ENCODE measurements around the gene NEXN.

Gene NEXN

GRCh38 chr1:77888081-77888780 is at the start of gene NEXN:
Gene NEXN (plus strand): TSS chr1:77888624. CDS start chr1:77916107, 27,483 bp downstream.
- CTCF ChIA-PET: interaction anchor here (0.7 kb wide), 1 partner anchor 130 kb away, joined by 3 read pairs; no protein-coding TSS in a partner anchor
- no peak for TF ChIP-seq FOXA1 (IDR thresholded peaks at IDR 0.05)
- no peak for TF ChIP-seq TARDBP (IDR thresholded peaks at IDR 0.05)
- no peak for TF ChIP-seq LEF1 (IDR thresholded peaks at IDR 0.05; ENCODE audit: borderline replicate concordance)
- no peak for TF ChIP-seq ZNF384 (IDR thresholded peaks at IDR 0.05)
- no peak for TF ChIP-seq SP1 (IDR thresholded peaks at IDR 0.05)
- TF ChIP-seq ARNT (IDR thresholded peaks at IDR 0.05): no peak
- peak; percentile 47 for TF ChIP-seq L3MBTL2 (conservative IDR thresholded peaks at IDR 0.05)
- no peak for TF ChIP-seq ELF4 (IDR thresholded peaks at IDR 0.05)
- no peak for TF ChIP-seq SUZ12 (IDR thresholded peaks at IDR 0.05)
- no peak for TF ChIP-seq PKNOX1 (IDR thresholded peaks at IDR 0.05)
- TF ChIP-seq FOXK2 (IDR thresholded peaks at IDR 0.05): no peak
- TF ChIP-seq BHLHE40 (IDR thresholded peaks at IDR 0.05; ENCODE audit: borderline replicate concordance): no peak
- no peak for TF ChIP-seq NFRKB (IDR thresholded peaks at IDR 0.05)
- no peak for TF ChIP-seq CTBP1 (IDR thresholded peaks at IDR 0.05; ENCODE audit: borderline replicate concordance)
- peak; percentile 92; the same call in 1 of the 2 replicates for TF ChIP-seq HDGF (IDR thresholded peaks at IDR 0.05; ENCODE audit: borderline replicate concordance)
- no peak for TF ChIP-seq FOXM1 (IDR thresholded peaks at IDR 0.05; ENCODE audit: borderline replicate concordance)
- DNase-seq (ENCODE audit: extremely low spot score): peak; percentile 81
- POLR2A ChIA-PET: interaction anchor here (0.9 to 1.5 kb wide), 5 partner anchors 12 to 190 kb away, joined by 3 to 10 read pairs (median 3); partner anchors contain the start of gene FUBP1

DNA sequence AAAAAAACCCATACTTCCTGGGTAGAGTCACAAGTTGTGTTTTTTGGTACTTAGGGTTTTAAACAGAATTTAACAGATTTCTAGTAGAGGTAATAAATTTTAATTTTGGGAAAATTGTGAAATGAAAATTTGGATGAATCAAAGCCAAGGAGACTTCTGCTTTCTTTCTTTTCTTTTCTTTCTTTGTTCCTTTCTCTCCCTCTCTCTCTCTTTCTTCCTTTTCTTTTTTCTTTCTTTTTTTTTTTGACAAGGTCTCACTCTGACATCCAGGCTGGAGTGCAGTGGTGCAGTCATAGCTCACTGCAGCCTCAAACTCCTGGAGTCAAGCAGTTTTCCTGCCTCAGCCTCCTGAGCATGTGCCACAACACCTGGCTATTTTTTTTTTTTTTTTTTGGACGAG is 46.9 kb upstream of the NEXN start:
- TF ChIP-seq LEF1 (IDR thresholded peaks at IDR 0.05; ENCODE audit: borderline replicate concordance) (no peak), SUZ12 (IDR thresholded peaks at IDR 0.05) (no peak), SP1 (IDR thresholded peaks at IDR 0.05) (no peak), FOXM1 (IDR thresholded peaks at IDR 0.05; ENCODE audit: borderline replicate concordance) (no peak), CTBP1 (IDR thresholded peaks at IDR 0.05; ENCODE audit: borderline replicate concordance) (no peak), HDGF (IDR thresholded peaks at IDR 0.05; ENCODE audit: borderline replicate concordance) (no peak), BHLHE40 (IDR thresholded peaks at IDR 0.05; ENCODE audit: borderline replicate concordance) (no peak)
- ChIA-PET POLR2A (no interaction called here), CTCF (no interaction called here)
- DNase-seq (ENCODE audit: extremely low spot score): no peak

- CTCF ChIA-PET: no interaction called here
- POLR2A ChIA-PET: no interaction called here
- DNase-seq (ENCODE audit: extremely low spot score): no peak
- TF ChIP-seq FOXK2 (IDR thresholded peaks at IDR 0.05) (no peak), LEF1 (IDR thresholded peaks at IDR 0.05; ENCODE audit: borderline replicate concordance) (no peak), NFRKB (IDR thresholded peaks at IDR 0.05) (no peak)
Measured at GRCh38 chr1:77845951-77846350, 42.5 kb upstream of the NEXN start.

DNA sequence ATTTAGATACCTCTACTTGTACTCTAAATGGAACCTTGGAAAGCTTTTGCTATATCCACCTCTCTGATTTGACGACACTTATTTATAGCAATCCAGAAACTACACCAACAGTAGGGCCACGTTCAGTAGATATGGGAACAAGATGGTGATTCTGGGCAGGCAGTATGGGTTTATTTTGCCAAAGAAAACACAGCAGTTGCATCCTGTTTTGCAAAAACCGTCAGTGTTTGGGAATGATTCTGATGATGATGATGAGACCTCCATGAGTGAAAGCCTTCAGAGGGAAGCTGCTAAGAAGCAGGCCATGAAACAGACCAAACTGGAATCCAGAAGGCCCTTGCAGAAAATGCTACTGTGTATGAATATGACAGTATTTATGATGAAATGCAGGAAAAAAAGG is 41.5 kb upstream of the NEXN start:
- POLR2A ChIA-PET: no interaction called here
- TF ChIP-seq ELF4 (IDR thresholded peaks at IDR 0.05): no peak
- DNase-seq (ENCODE audit: extremely low spot score): no peak
- CTCF ChIA-PET: interaction anchor here (0.6 kb wide), 1 partner anchor 11 kb away, joined by 3 read pairs; no protein-coding TSS in a partner anchor

GRCh38 chr1:77847621-77848080 is 40.8 kb upstream of the NEXN start:
- CTCF ChIA-PET: interaction anchor here (0.6 kb wide), 1 partner anchor 12 kb away, joined by 3 read pairs; no protein-coding TSS in a partner anchor
- TF ChIP-seq SP1 (IDR thresholded peaks at IDR 0.05) (no peak), NFRKB (IDR thresholded peaks at IDR 0.05) (no peak), SUZ12 (IDR thresholded peaks at IDR 0.05) (no peak), ELF4 (IDR thresholded peaks at IDR 0.05) (no peak), TARDBP (IDR thresholded peaks at IDR 0.05) (no peak), HDGF (IDR thresholded peaks at IDR 0.05; ENCODE audit: borderline replicate concordance) (no peak), FOXM1 (IDR thresholded peaks at IDR 0.05; ENCODE audit: borderline replicate concordance) (no peak), CTBP1 (IDR thresholded peaks at IDR 0.05; ENCODE audit: borderline replicate concordance) (no peak)
- POLR2A ChIA-PET: no interaction called here
- no peak for DNase-seq (ENCODE audit: extremely low spot score)

DNA sequence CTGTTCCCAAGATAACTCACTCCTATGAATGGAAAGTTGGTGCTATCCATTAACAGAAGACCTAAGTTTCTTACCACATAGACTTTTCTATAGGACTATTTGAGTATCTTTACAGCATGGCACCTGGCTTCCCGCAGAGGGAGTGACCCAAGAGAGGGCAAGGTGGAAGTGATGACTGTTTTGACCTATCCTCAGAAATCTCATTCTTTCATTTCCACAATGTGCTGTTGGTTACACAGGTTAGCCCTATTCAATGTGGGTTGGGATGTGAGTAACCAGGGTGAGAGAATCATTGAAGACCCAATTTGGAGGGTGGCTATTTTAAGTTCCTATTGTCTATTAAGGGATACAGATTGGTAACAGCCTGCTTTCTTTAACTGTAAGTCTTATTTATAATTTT is 38.3 kb upstream of the NEXN start:
- ChIA-PET CTCF (no interaction called here), POLR2A (no interaction called here)
- no peak for TF ChIP-seq BHLHE40 (IDR thresholded peaks at IDR 0.05; ENCODE audit: borderline replicate concordance)
- TF ChIP-seq SP1 (IDR thresholded peaks at IDR 0.05): no peak
- no peak for TF ChIP-seq HDGF (IDR thresholded peaks at IDR 0.05; ENCODE audit: borderline replicate concordance)
- no peak for TF ChIP-seq PKNOX1 (IDR thresholded peaks at IDR 0.05)
- no peak for TF ChIP-seq FOXK2 (IDR thresholded peaks at IDR 0.05)
- no peak for TF ChIP-seq L3MBTL2 (conservative IDR thresholded peaks at IDR 0.05)
- TF ChIP-seq TARDBP (IDR thresholded peaks at IDR 0.05): no peak
- no peak for TF ChIP-seq ARNT (IDR thresholded peaks at IDR 0.05)
- TF ChIP-seq ELF4 (IDR thresholded peaks at IDR 0.05): no peak
- TF ChIP-seq NFRKB (IDR thresholded peaks at IDR 0.05): no peak
- no peak for TF ChIP-seq FOXA1 (IDR thresholded peaks at IDR 0.05)
- no peak for TF ChIP-seq SUZ12 (IDR thresholded peaks at IDR 0.05)
- TF ChIP-seq ZNF384 (IDR thresholded peaks at IDR 0.05): no peak
- DNase-seq (ENCODE audit: extremely low spot score): no peak

DNA sequence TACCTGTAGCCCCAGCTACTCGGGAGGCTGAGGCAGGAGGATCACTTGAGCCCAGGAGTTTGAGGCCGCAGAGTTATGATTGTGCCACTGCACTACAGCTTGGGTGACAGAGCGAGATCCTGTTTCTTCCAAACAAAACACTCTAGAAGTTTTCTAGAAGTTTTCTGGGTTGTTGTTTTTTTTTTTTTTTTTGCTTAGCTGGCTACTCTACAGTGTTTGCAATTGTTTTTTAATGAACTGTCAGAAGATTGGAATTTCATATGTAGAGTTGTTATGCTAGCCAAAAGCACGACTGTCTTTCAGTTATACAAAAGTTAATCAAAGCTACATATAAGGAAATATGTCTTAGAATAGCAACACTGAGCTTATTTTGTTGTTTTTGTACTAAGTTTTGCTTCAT is 30.9 kb upstream of the NEXN start:
- TF ChIP-seq NFRKB (IDR thresholded peaks at IDR 0.05) (no peak), BHLHE40 (IDR thresholded peaks at IDR 0.05; ENCODE audit: borderline replicate concordance) (no peak), CTBP1 (IDR thresholded peaks at IDR 0.05; ENCODE audit: borderline replicate concordance) (no peak), ZNF384 (IDR thresholded peaks at IDR 0.05) (no peak), SP1 (IDR thresholded peaks at IDR 0.05) (no peak), FOXK2 (IDR thresholded peaks at IDR 0.05) (no peak), FOXA1 (IDR thresholded peaks at IDR 0.05) (no peak), SUZ12 (IDR thresholded peaks at IDR 0.05) (no peak), ARNT (IDR thresholded peaks at IDR 0.05) (no peak), L3MBTL2 (conservative IDR thresholded peaks at IDR 0.05) (no peak), HDGF (IDR thresholded peaks at IDR 0.05; ENCODE audit: borderline replicate concordance) (no peak), FOXM1 (IDR thresholded peaks at IDR 0.05; ENCODE audit: borderline replicate concordance) (no peak), TARDBP (IDR thresholded peaks at IDR 0.05) (no peak)
- no peak for DNase-seq (ENCODE audit: extremely low spot score)
- ChIA-PET POLR2A (no interaction called here), CTCF (no interaction called here)

All from HEK293T (cell line).